HCT116 (cell line): ENCODE data around the gene TCERG1L. TPM values are rescaled to one million over a fixed set of nuclear protein-coding genes. Genes with fewer than 3 reads are reported as not detected.

ENCODE experiments used
- ATAC-seq: fragments of 200-7000 bp; cut with Tn5 transposase; 2 replicates; pipeline ENCODE4 v1.9.1; 2020; ENCODE audit warnings: mild to moderate bottlenecking, moderate library complexity
- BruUV-seq: library from RNA; stranded (reverse); fragments of 400-500 nt; replicated peaks from 2 replicates; lab custom pipeline; 2021; lab: Mats Ljungman, UMichigan
- CTCF ChIA-PET: fragments of 300-600 bp; sonication (Branson Sonifier 250); formaldehyde crosslinking; loops from one replicate; lab custom pipeline; 2021; ENCODE audit warnings: antibody characterized with exemption; lab: Charles Lee
- POLR2A ChIA-PET: fragments of 300-600, 350-600 bp; sonication (Branson Sonifier 250); formaldehyde crosslinking; loops from one replicate; lab custom pipeline; 2021; ENCODE audit warnings: antibody characterized with exemption; lab: Charles Lee
- RAD21 ChIA-PET, 2 experiments: fragments of 300-600 bp; sonication (Branson Sonifier 250); formaldehyde crosslinking; loops; one replicate each; lab custom pipeline; 2023; ENCODE audit warnings: low total read pairs in 2 of 2; ENCODE audit not compliant: uncharacterized antibody in 2 of 2, unreplicated experiment in 2 of 2, low non-redundant PET in 1 of 2; lab: Charles Lee
- DNase-seq: peaks from one replicate; pipeline ENCODE4 v3.0.0-alpha.2; 2010; ENCODE audit warnings: low read depth, low spot score
- H2AFZ ChIP-seq: fragments of 200-600 bp; shearing (Covaris generic), sonication (generic); 2 replicates; pipeline ENCODE4 v1.6.1; 2017; ENCODE audit warnings: low read depth, mixed run types, mixed read lengths, antibody characterized with exemption, low read length; ENCODE audit not compliant: poor library complexity, severe bottlenecking
- H3K27ac ChIP-seq: 2 replicates; pipeline ENCODE4 v1.5.1; 2012; ENCODE audit warnings: low read depth, low read length
- H3K27me3 ChIP-seq: fragments of 200-600 bp; sonication (generic); 2 replicates; pipeline ENCODE4 v1.6.1; 2016; ENCODE audit warnings: mixed run types, low read length, mixed read lengths; ENCODE audit not compliant: insufficient read depth
- H3K36me3 ChIP-seq, 2 experiments: fragments of 200-500 bp in 1 of 2; fragments of 200-600 bp in 1 of 2; sonication (Bioruptor generic) in 1 of 2; sonication (generic) in 1 of 2; 2 replicates each; pipeline versions ENCODE4 v1.5.1 to v1.6.1; 2014 to 2016; ENCODE audit warnings: low read length in 2 of 2, inconsistent platforms in 1 of 2, mixed read lengths in 1 of 2, mixed run types in 1 of 2; ENCODE audit not compliant: insufficient read depth in 2 of 2, control insufficient read depth in 1 of 2
- H3K4me1 ChIP-seq, 2 experiments: fragments of 200-600 bp in 1 of 2; sonication (generic) in 1 of 2; 2 replicates each; pipeline versions ENCODE4 v1.5.1 to v1.6.1; 2012 to 2017; ENCODE audit warnings: low read length in 2 of 2, inconsistent platforms in 1 of 2, mild to moderate bottlenecking in 1 of 2, mixed read lengths in 1 of 2, mixed run types in 1 of 2, moderate library complexity in 1 of 2; ENCODE audit not compliant: insufficient read depth in 2 of 2, control insufficient read depth in 1 of 2
- H3K4me2 ChIP-seq: fragments of 200-600 bp; sonication (generic); 2 replicates; pipeline ENCODE4 v1.6.1; 2017; ENCODE audit warnings: mixed run types, low read length, mixed read lengths
- H3K4me3 ChIP-seq, 2 experiments: fragments of 200-600 bp in 1 of 2; sonication (generic) in 1 of 2; replicated peaks in 1 of 2; 2 replicates each; pipeline ENCODE4 v1.5.1; 2011 to 2016; ENCODE audit warnings: low read length in 2 of 2, control low read depth in 1 of 2, low read depth in 1 of 2, mild to moderate bottlenecking in 1 of 2, mixed read lengths in 1 of 2, mixed run types in 1 of 2
- H3K79me2 ChIP-seq: fragments of 200-600 bp; sonication (generic); 2 replicates; pipeline ENCODE4 v1.6.1; 2017; ENCODE audit warnings: mild to moderate bottlenecking, mixed run types, low read length, moderate library complexity, mixed read lengths; ENCODE audit not compliant: insufficient read depth
- H3K9ac ChIP-seq: fragments of 200-600 bp; sonication (generic); 2 replicates; pipeline ENCODE4 v1.6.1; 2016; ENCODE audit warnings: low read length, mixed read lengths
- H3K9me2 ChIP-seq: fragments of 200-600 bp; sonication (generic), shearing (Covaris generic); 2 replicates; pipeline ENCODE4 v1.6.1; 2017; ENCODE audit warnings: mixed run types, mild to moderate bottlenecking, moderate library complexity; ENCODE audit not compliant: insufficient read depth
- H3K9me3 ChIP-seq, 2 experiments: fragments of 200-500 bp in 1 of 2; fragments of 200-600 bp in 1 of 2; sonication (Bioruptor generic) in 1 of 2; sonication (generic) in 1 of 2; 2 replicates each; pipeline ENCODE4 v1.6.1; 2014 to 2017; ENCODE audit warnings: low read length in 2 of 2, mixed read lengths in 2 of 2, inconsistent platforms in 1 of 2, low read depth in 1 of 2, mild to moderate bottlenecking in 1 of 2, mixed run types in 1 of 2, moderate library complexity in 1 of 2; ENCODE audit not compliant: control insufficient read depth in 1 of 2, insufficient read depth in 1 of 2
- H4K20me1 ChIP-seq: fragments of 200-600 bp; sonication (generic), shearing (Covaris generic); 2 replicates; pipeline ENCODE4 v1.6.1; 2017; ENCODE audit warnings: mixed run types, mild to moderate bottlenecking, moderate library complexity; ENCODE audit not compliant: insufficient read depth
- ATF3 ChIP-seq: IDR thresholded peaks from 2 replicates; pipeline ENCODE4 v1.6.1; 2012
- CBX3 ChIP-seq: IDR thresholded peaks from 2 replicates; pipeline ENCODE4 v1.6.1; 2012; ENCODE audit warnings: low read depth
- CEBPB ChIP-seq: IDR thresholded peaks from 2 replicates; pipeline ENCODE4 v1.6.1; 2012; ENCODE audit warnings: low read depth
- EGR1 ChIP-seq: IDR thresholded peaks from 2 replicates; pipeline ENCODE4 v1.6.1; 2012; ENCODE audit warnings: low read depth
- ELF1 ChIP-seq: IDR thresholded peaks from 2 replicates; pipeline ENCODE4 v1.6.1; 2012; ENCODE audit warnings: low read depth, borderline replicate concordance
- EZH2 ChIP-seq: fragments of 200-600 bp; sonication (generic); IDR thresholded peaks from 2 replicates; pipeline ENCODE4 v1.6.1; 2017; ENCODE audit warnings: antibody characterized with exemption, mixed run types
- EZH2phosphoT487 ChIP-seq: fragments of 200-600 bp; IDR thresholded peaks from 2 replicates; pipeline ENCODE4 v1.6.1; 2018; ENCODE audit warnings: antibody characterized with exemption, borderline replicate concordance
- FOSL1 ChIP-seq: IDR thresholded peaks from 2 replicates; pipeline ENCODE4 v1.6.1; 2012; ENCODE audit warnings: low read depth
- JUND ChIP-seq: IDR thresholded peaks from 2 replicates; pipeline ENCODE4 v1.6.1; 2012
- POLR2A ChIP-seq: IDR thresholded peaks from 2 replicates; pipeline ENCODE4 v1.7.0; 2011; ENCODE audit warnings: borderline replicate concordance; ENCODE audit not compliant: insufficient read depth, insufficient read length; ENCODE audit errors: extremely low read depth
- POLR2AphosphoS5 ChIP-seq: IDR thresholded peaks from 2 replicates; pipeline ENCODE4 v1.6.1; 2011; ENCODE audit warnings: mild to moderate bottlenecking, low read depth, low read length, moderate library complexity
- RAD21 ChIP-seq: IDR thresholded peaks from 2 replicates; pipeline ENCODE4 v1.6.1; 2012; ENCODE audit warnings: low read depth, mild to moderate bottlenecking
- SIN3A ChIP-seq: IDR thresholded peaks from 2 replicates; pipeline ENCODE4 v1.6.1; 2012; ENCODE audit warnings: low read depth
- SP1 ChIP-seq: IDR thresholded peaks from 2 replicates; pipeline ENCODE4 v1.6.1; 2012; ENCODE audit warnings: low read depth
- SRF ChIP-seq: IDR thresholded peaks from 2 replicates; pipeline ENCODE4 v1.6.1; 2012; ENCODE audit warnings: low read depth
- TCF7L2 ChIP-seq: IDR thresholded peaks from 2 replicates; pipeline ENCODE4 v1.7.0; 2011; ENCODE audit warnings: borderline replicate concordance, inconsistent platforms; ENCODE audit not compliant: insufficient read depth, insufficient read length; ENCODE audit errors: extremely low read depth
- ZBTB33 ChIP-seq: IDR thresholded peaks from 2 replicates; pipeline ENCODE4 v1.6.1; 2011; ENCODE audit warnings: mild to moderate bottlenecking, low read length, moderate library complexity; ENCODE audit not compliant: insufficient replicate concordance; ENCODE audit errors: extremely low read depth
- ZFX ChIP-seq: fragments of 450-650 bp; IDR thresholded peaks from 2 replicates; pipeline ENCODE4 v1.6.1; 2017
- ZNF274 ChIP-seq: fragments of 200-500 bp; sonication (Bioruptor generic); IDR thresholded peaks from 2 replicates; pipeline ENCODE4 v1.6.1; 2014; ENCODE audit warnings: mild to moderate bottlenecking, low read depth, low read length, inconsistent platforms
- intact Hi-C: fragments of 100-400 bp; cut with micrococcal nuclease; formaldehyde crosslinking; loops from 2 replicates; pipeline ENCODE4 v1.10.0; 2022
- total RNA-seq: library from RNA; stranded (reverse); gene quantifications from one replicate; pipeline ENCODE4 v1.2.1, GENCODE V29; 2021; ENCODE audit not compliant: unreplicated experiment
- TF ChIP-seq, protein P1 (sequence below): IDR thresholded peaks from 2 replicates; pipeline ENCODE4 v1.6.1; 2012

The TCERG1L gene
- total RNA-seq, 1 experiment from 2014 or later, result not detected

DNA sequence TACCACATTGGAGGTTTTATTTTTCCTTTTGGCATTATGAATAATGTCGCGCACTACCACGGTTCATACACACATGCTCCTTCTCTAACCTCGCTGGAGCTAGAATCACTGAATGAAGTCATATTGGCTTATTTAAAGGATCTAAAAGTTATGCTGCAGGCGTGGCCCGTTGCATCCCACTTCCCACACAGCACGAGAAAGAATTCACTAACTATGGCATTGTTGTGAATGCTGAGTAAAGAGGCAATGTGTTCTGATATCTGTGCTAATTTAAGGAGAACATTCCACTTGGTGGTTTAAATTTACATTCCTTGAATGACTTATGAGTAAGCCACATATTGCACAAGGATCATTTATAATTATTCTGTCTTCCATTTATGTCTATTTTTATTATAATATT, 20.7 kb downstream of the TCERG1L start (continued):
- TF ChIP-seq EZH2phosphoT487 (no peak), CEBPB (no peak), ZNF274 (no peak)

DNA sequence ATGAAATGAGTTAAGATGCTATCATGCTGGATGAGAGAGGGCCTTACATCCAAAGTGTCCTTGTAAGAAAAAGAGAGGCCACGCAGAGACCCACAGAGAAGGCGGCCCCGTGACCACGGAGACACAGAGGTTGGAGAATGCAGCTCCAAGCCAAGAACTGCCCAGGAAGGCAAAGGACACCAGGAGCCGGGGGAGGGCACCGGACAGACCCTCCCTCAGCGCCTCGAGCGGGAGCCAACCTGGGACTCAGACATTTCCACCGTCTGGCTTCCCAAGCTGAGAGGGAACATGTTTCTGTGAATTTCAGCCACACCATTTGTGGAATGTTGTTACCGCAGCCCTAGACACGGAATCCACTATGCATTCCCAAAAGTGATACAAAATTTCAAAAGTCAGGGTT, 22.9 kb downstream of the TCERG1L start:
- POLR2A ChIA-PET, result no interaction called here
- ATAC-seq (no peak), DNase-seq (no peak)
- Histone ChIP-seq H3K36me3 (no peaks in the 10 kb centered on the region), H3K4me1 (no peaks in the 10 kb centered on the region), H3K9ac (no peak overlapping the region), H3K4me3 (no peak overlapping the region), H3K27me3 (no peaks in the 10 kb centered on the region), H3K27ac (no peak overlapping the region), H4K20me1 (no peaks in the 10 kb centered on the region), H3K4me2 (no peak overlapping the region), H2AFZ (no peak overlapping the region), H3K9me3 (no peaks in the 10 kb centered on the region), H3K9me2 (no peaks in the 10 kb centered on the region), H3K79me2 (no peaks in the 10 kb centered on the region)
- intact Hi-C loops, result no loop called here
- TF ChIP-seq, protein P1, sequence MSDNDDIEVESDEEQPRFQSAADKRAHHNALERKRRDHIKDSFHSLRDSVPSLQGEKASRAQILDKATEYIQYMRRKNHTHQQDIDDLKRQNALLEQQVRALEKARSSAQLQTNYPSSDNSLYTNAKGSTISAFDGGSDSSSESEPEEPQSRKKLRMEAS, result no peak
- TF ChIP-seq POLR2AphosphoS5 (no peak), CBX3 (no peak), ELF1 (no peak)
- CTCF ChIA-PET, result no interaction called here
- BruUV-seq, result no TSS peak
- RAD21 ChIA-PET, result no interaction called here

DNA sequence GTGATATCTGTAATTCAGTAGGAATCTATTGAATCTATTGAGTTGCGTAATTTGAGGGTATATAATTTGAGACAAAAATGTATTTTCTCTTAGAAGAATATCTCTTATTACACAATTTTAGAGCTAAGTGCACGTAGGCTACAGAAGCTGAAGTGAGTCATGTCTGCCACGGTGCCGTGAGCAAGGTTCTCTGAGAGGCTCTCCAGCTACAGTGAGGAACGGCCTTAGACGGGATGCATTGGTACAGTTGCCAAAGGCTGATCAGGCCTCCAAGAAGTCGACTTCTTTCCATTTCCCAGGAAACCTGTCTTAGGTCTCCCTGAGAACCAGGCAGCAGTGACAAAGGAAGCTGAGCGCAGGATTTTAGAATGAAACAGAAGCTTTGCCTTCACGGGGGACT, 28.6 kb downstream of the TCERG1L start:
- ATAC-seq, result no peak
- RAD21 ChIA-PET, result no interaction called here
- H3K79me2 ChIP-seq, result no peaks in the 10 kb centered on the region
- BruUV-seq, result no TSS peak
- no peaks in the 10 kb centered on the region for H3K9me2 ChIP-seq
- intact Hi-C loops, result no loop called here
- no peaks in the 10 kb centered on the region for H3K27me3 ChIP-seq
- H3K4me3 ChIP-seq, result no peak overlapping the region
- H3K27ac ChIP-seq, result no peak overlapping the region
- no peaks in the 10 kb centered on the region for H3K36me3 ChIP-seq
- H2AFZ ChIP-seq, result no peak overlapping the region
- no peaks in the 10 kb centered on the region for H4K20me1 ChIP-seq
- POLR2A ChIA-PET, result no interaction called here
- H3K4me1 ChIP-seq, result no peaks in the 10 kb centered on the region
- H3K9ac ChIP-seq, result no peak overlapping the region
- no peak for DNase-seq
- CTCF ChIA-PET, result no interaction called here
- no peaks in the 10 kb centered on the region for H3K9me3 ChIP-seq
- H3K4me2 ChIP-seq, result no peak overlapping the region
- TF ChIP-seq ZBTB33 (no peak), ZNF274 (no peak), ATF3 (no peak), JUND (no peak), SRF (no peak), EZH2 (no peak), ELF1 (no peak), POLR2A (no peak), RAD21 (no peak), EZH2phosphoT487 (no peak), ZFX (no peak), SP1 (no peak), FOSL1 (no peak), EGR1 (no peak), POLR2AphosphoS5 (no peak), SIN3A (no peak), TCF7L2 (no peak)
- TF ChIP-seq, protein P1, result no peak
